ENCODE measurements around the gene TMEM163.

GRCh38 chr2:134669731-134670669 is 48.8 kb downstream of the TMEM163 start:
- TF ChIP-seq POLR2A (IDR thresholded peaks at IDR 0.05) (no peak), CTCF (IDR thresholded peaks at IDR 0.05) (no peak)

All from uterus (tissue), 2 donors.